ENCODE data around the gene ZC3H13. TPM values are rescaled to one million over a fixed set of nuclear protein-coding genes. Genes with fewer than 3 reads are reported as not detected.

ZC3H13 gene
- polyA plus RNA-seq, 6 donors from 2014 or later = 20.3 to 42.2 (median 29.0) TPM

- Mint-ChIP-seq H3K27me3 (no peaks in the 10 kb centered on the region), H3K36me3 (peaks cover 49 to 58% of the 10 kb centered on the region in 2 donors), H3K9me3 (no peaks in the 10 kb centered on the region), H3K27ac (peak overlapping the region in 1 of 6 donors; percentile 85), H3K4me1 (peaks cover 0 to 5% (median 0%) of the 10 kb centered on the region in 3 donors), H3K4me3 (no peak overlapping the region)
- DNase-seq (no peak), ATAC-seq (ENCODE audit: low read depth in 2 of 2) (no peak)
Observed at GRCh38 chr13:45966715-45967114, 85.8 kb downstream of the ZC3H13 start.

- no peak overlapping the region for H3K4me3 Mint-ChIP-seq
- DNase-seq (no peak), ATAC-seq (ENCODE audit: low read depth in 2 of 2) (no peak)
- H3K9me3 Mint-ChIP-seq = no peaks in the 10 kb centered on the region
- H3K27ac Mint-ChIP-seq = no peak overlapping the region
- H3K27me3 Mint-ChIP-seq = no peaks in the 10 kb centered on the region
- H3K4me1 Mint-ChIP-seq = peaks cover 0 to 5% (median 4%) of the 10 kb centered on the region in 3 donors
- peaks cover 36 to 49% of the 10 kb centered on the region in 2 donors for H3K36me3 Mint-ChIP-seq
Observed at GRCh38 chr13:45961468-45961867, 91.1 kb downstream of the ZC3H13 start.

GRCh38 chr13:45954836-45955800 is 97.4 kb downstream of the ZC3H13 start:
- Mint-ChIP-seq H3K9me3 (no peaks in the 10 kb centered on the region), H3K4me1 (peaks cover 0 to 7% (median 0%) of the 10 kb centered on the region in 3 donors), H3K27ac (no peak overlapping the region), H3K36me3 (peaks cover 22 to 28% of the 10 kb centered on the region in 2 donors), H3K27me3 (no peaks in the 10 kb centered on the region), H3K4me3 (no peak overlapping the region)
- DNase-seq (no peak), ATAC-seq (ENCODE audit: low read depth in 2 of 2) (no peak)

GRCh38 chr13:45953082-45953481 is 99.5 kb downstream of the ZC3H13 start:
- no peak overlapping the region for H3K4me3 Mint-ChIP-seq
- H3K27me3 Mint-ChIP-seq = no peaks in the 10 kb centered on the region
- peak overlapping the region in 1 of 6 donors; percentile 28 for H3K27ac Mint-ChIP-seq
- H3K9me3 Mint-ChIP-seq = no peaks in the 10 kb centered on the region
- ATAC-seq (ENCODE audit: low read depth in 2 of 2) = no peak
- H3K4me1 Mint-ChIP-seq = peaks cover 0 to 3% (median 0%) of the 10 kb centered on the region in 3 donors
- peaks cover 14 to 16% of the 10 kb centered on the region in 2 donors for H3K36me3 Mint-ChIP-seq
- no peak for DNase-seq

- ATAC-seq (ENCODE audit: low read depth in 2 of 2) = no peak
Observed at GRCh38 chr13:45951724-45952123, 100.8 kb downstream of the ZC3H13 start.

GRCh38 chr13:45951166-45951565 is 101.4 kb downstream of the ZC3H13 start:
- peaks cover 0 to 3% (median 0%) of the 10 kb centered on the region in 3 donors for H3K4me1 Mint-ChIP-seq
- DNase-seq (no peak), ATAC-seq (ENCODE audit: low read depth in 2 of 2) (no peak)
- no peaks in the 10 kb centered on the region for H3K27me3 Mint-ChIP-seq
- peaks cover 2 to 4% of the 10 kb centered on the region in 2 donors for H3K36me3 Mint-ChIP-seq
- H3K9me3 Mint-ChIP-seq = peaks cover 0 to 2% (median 0%) of the 10 kb centered on the region in 7 donors
- peak overlapping the region in 2 of 6 donors; percentile 27 to 35 for H3K27ac Mint-ChIP-seq
- no peak overlapping the region for H3K4me3 Mint-ChIP-seq

More at GRCh38 chr13:45951724-45952123, 100.8 kb downstream of the ZC3H13 start:
- H3K27me3 Mint-ChIP-seq = no peaks in the 10 kb centered on the region
- H3K9me3 Mint-ChIP-seq = peaks cover 0 to under 1% (median 0%) of the 10 kb centered on the region in 7 donors
- H3K36me3 Mint-ChIP-seq = peaks cover 7 to 8% of the 10 kb centered on the region in 2 donors
- H3K4me3 Mint-ChIP-seq = no peak overlapping the region
- peaks cover 0 to 3% (median 0%) of the 10 kb centered on the region in 3 donors for H3K4me1 Mint-ChIP-seq
- no peak for DNase-seq
- H3K27ac Mint-ChIP-seq = peak overlapping the region in 1 of 6 donors; percentile 27

GRCh38 chr13:45950386-45951000 is 102.1 kb downstream of the ZC3H13 start:
- H3K4me3 Mint-ChIP-seq = no peak overlapping the region
- peak overlapping the region; percentile 28 to 78 (median 56) for H3K27ac Mint-ChIP-seq
- no peak for DNase-seq
- no peaks in the 10 kb centered on the region for H3K36me3 Mint-ChIP-seq
- H3K9me3 Mint-ChIP-seq = peaks cover 0 to 2% (median 0%) of the 10 kb centered on the region in 7 donors
- peak in 1 of 2 donors; percentile 27 for ATAC-seq (ENCODE audit: low read depth in 2 of 2)
- no peaks in the 10 kb centered on the region for H3K27me3 Mint-ChIP-seq
- peaks cover 0 to 3% (median 0%) of the 10 kb centered on the region in 3 donors for H3K4me1 Mint-ChIP-seq

- Mint-ChIP-seq H3K9me3 (peaks cover 0 to 2% (median 0%) of the 10 kb centered on the region in 7 donors), H3K27me3 (no peaks in the 10 kb centered on the region), H3K4me1 (peaks cover 0 to 3% (median 0%) of the 10 kb centered on the region in 3 donors), H3K27ac (no peak overlapping the region), H3K36me3 (no peaks in the 10 kb centered on the region), H3K4me3 (no peak overlapping the region)
- ATAC-seq (ENCODE audit: low read depth in 2 of 2) (no peak), DNase-seq (no peak)
Observed at GRCh38 chr13:45949161-45949560, 103.4 kb downstream of the ZC3H13 start.

GRCh38 chr13:45943965-45944364 is 108.6 kb downstream of the ZC3H13 start:
- Mint-ChIP-seq H3K4me3 (no peak overlapping the region), H3K9me3 (peaks cover 0 to 2% (median 0%) of the 10 kb centered on the region in 7 donors), H3K4me1 (no peaks in the 10 kb centered on the region), H3K27ac (no peak overlapping the region), H3K27me3 (peaks cover 6 to 12% (median 7%) of the 10 kb centered on the region in 3 donors), H3K36me3 (no peaks in the 10 kb centered on the region)
- ATAC-seq (ENCODE audit: low read depth in 2 of 2) (no peak), DNase-seq (no peak)

GRCh38 chr13:45943120-45943519 is 109.4 kb downstream of the ZC3H13 start:
- Mint-ChIP-seq H3K27ac (no peak overlapping the region), H3K9me3 (peaks cover 0 to 3% (median 0%) of the 10 kb centered on the region in 7 donors), H3K36me3 (no peaks in the 10 kb centered on the region), H3K27me3 (peaks cover 6 to 12% (median 7%) of the 10 kb centered on the region in 3 donors), H3K4me1 (no peaks in the 10 kb centered on the region), H3K4me3 (no peak overlapping the region)
- ATAC-seq (ENCODE audit: low read depth in 2 of 2) (no peak), DNase-seq (no peak)

- peaks cover 0 to 2% (median 0%) of the 10 kb centered on the region in 7 donors for H3K9me3 Mint-ChIP-seq
- DNase-seq (no peak), ATAC-seq (ENCODE audit: low read depth in 2 of 2) (no peak)
- no peak overlapping the region for H3K27ac Mint-ChIP-seq
- H3K4me1 Mint-ChIP-seq = no peaks in the 10 kb centered on the region
- H3K36me3 Mint-ChIP-seq = no peaks in the 10 kb centered on the region
- H3K27me3 Mint-ChIP-seq = peaks cover 6 to 12% (median 7%) of the 10 kb centered on the region in 3 donors
- H3K4me3 Mint-ChIP-seq = no peak overlapping the region
Observed at GRCh38 chr13:45941261-45941660, 111.3 kb downstream of the ZC3H13 start.

- Mint-ChIP-seq H3K9me3 (peaks cover 0 to 2% (median 0%) of the 10 kb centered on the region in 7 donors), H3K4me3 (no peak overlapping the region), H3K36me3 (no peaks in the 10 kb centered on the region), H3K27me3 (peaks cover 7 to 14% (median 12%) of the 10 kb centered on the region in 3 donors), H3K27ac (no peak overlapping the region), H3K4me1 (no peaks in the 10 kb centered on the region)
- DNase-seq (no peak), ATAC-seq (ENCODE audit: low read depth in 2 of 2) (no peak)
Observed at GRCh38 chr13:45940061-45940460, 112.5 kb downstream of the ZC3H13 start.

- Mint-ChIP-seq H3K4me1 (no peaks in the 10 kb centered on the region), H3K27ac (no peak overlapping the region), H3K9me3 (peaks cover 0 to 2% (median 0%) of the 10 kb centered on the region in 7 donors), H3K4me3 (no peak overlapping the region), H3K36me3 (no peaks in the 10 kb centered on the region), H3K27me3 (peaks cover 13 to 34% (median 22%) of the 10 kb centered on the region in 3 donors)
- ATAC-seq (ENCODE audit: low read depth in 2 of 2) = no peak
- no peak for DNase-seq
Observed at GRCh38 chr13:45936621-45937020, 115.9 kb downstream of the ZC3H13 start.

Data from naive B cell (primary cell).